Left lung (tissue), 10 donors: Measurements from ENCODE around the gene MAN1A2. TPM values are rescaled to one million over a fixed set of nuclear protein-coding genes. Genes with fewer than 3 reads are reported as not detected.

Source experiments
- ATAC-seq: fragments of 200-7000 bp; cut with Tn5 transposase; one replicate; pipeline ENCODE4 v1.9.1; 2020; ENCODE audit warnings: moderate library complexity
- DNase-seq, 4 donors: peaks; one replicate each; pipeline ENCODE4 v3.0.0-alpha.2; 2013 to 2020
- H3K27ac ChIP-seq, 2 donors: fragments of 200-600 bp; sonication (generic) in 1 of 2; one replicate each; pipeline versions ENCODE4 v1.5.0 to v1.8.0; 2020 to 2021
- H3K27me3 ChIP-seq, 2 donors: fragments of 200-600 bp; sonication (generic) in 1 of 2; one replicate each; pipeline versions ENCODE4 v1.5.0 to v1.8.0; 2020 to 2021
- H3K36me3 ChIP-seq, 2 donors: fragments of 200-600 bp; sonication (generic) in 1 of 2; one replicate each; pipeline versions ENCODE4 v1.5.0 to v1.8.0; 2020 to 2021
- H3K4me1 ChIP-seq, 2 donors: fragments of 200-600 bp; one replicate each; pipeline ENCODE4 v1.8.0; 2021
- H3K4me3 ChIP-seq, 2 donors: fragments of 200-600 bp; sonication (generic) in 1 of 2; one replicate each; pipeline versions ENCODE4 v1.5.0 to v1.8.0; 2020 to 2021; ENCODE audit warnings: mild to moderate bottlenecking in 1 of 2
- H3K9me3 ChIP-seq, 2 donors: fragments of 200-600 bp; sonication (generic) in 1 of 2; one replicate each; pipeline versions ENCODE4 v1.5.0 to v1.8.0; 2020 to 2021
- intact Hi-C, 2 donors: fragments of 100-400 bp; cut with DNase I; formaldehyde crosslinking; loops; one replicate each; pipeline versions ENCODE4 v1.11.2 to v1.14.2; 2022
- polyA plus RNA-seq, 6 donors: library from polyadenylated mRNA; unstranded; fragments of 120-200 nt; gene quantifications; one replicate each; pipeline ENCODE4 v1.2.1, GENCODE V29; 2013; ENCODE audit not compliant: insufficient read length in 6 of 6
- total RNA-seq, 2 donors: library from RNA; stranded (reverse); fragmentation: NEBNext Ultra II Directional; extraction: Animal tissue kit (Norgen Biotek cat#: 25700); gene quantifications; one replicate each; pipeline ENCODE4 v1.2.1, GENCODE V29; 2021
- TF ChIP-seq, protein P1 (sequence below), 2 donors: fragments of 200-600 bp; sonication (generic) in 1 of 2; IDR thresholded peaks; one replicate each; pipeline versions ENCODE4 v1.5.0 to v1.8.0; 2021; ENCODE audit warnings: antibody characterized with exemption in 2 of 2
- donor health status: DM: no; HTN: yes; CAD: no.
- donor health status: DM: no; HTN: no; CAD: no.

MAN1A2 gene
- total and polyA plus RNA-seq, 8 donors, result 31.8 to 49.4 (median 34.6) TPM

DNA sequence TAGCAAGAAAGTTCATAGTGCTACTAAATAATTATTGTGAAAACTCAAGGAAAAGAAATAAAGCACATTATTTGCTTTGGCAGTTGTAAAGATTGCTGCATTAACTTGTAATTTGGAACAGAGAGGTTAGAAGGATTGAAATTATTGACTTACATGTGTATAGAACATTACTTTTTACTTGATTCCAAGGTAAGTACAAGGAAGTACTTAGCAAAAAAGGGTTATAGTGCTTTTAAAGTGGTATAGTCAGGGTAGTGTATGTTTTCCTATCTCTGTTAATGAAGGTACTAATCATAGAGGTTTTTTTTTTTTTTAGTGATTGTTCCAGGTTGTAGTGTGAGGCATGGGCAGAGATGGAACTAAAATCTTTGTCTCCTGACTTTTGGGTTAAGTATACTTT lies 29.4 kb downstream of the MAN1A2 start:
- ATAC-seq (peak; percentile 70), DNase-seq (no peak)
- no peak overlapping the region for H3K27ac ChIP-seq
- TF ChIP-seq, protein P1, sequence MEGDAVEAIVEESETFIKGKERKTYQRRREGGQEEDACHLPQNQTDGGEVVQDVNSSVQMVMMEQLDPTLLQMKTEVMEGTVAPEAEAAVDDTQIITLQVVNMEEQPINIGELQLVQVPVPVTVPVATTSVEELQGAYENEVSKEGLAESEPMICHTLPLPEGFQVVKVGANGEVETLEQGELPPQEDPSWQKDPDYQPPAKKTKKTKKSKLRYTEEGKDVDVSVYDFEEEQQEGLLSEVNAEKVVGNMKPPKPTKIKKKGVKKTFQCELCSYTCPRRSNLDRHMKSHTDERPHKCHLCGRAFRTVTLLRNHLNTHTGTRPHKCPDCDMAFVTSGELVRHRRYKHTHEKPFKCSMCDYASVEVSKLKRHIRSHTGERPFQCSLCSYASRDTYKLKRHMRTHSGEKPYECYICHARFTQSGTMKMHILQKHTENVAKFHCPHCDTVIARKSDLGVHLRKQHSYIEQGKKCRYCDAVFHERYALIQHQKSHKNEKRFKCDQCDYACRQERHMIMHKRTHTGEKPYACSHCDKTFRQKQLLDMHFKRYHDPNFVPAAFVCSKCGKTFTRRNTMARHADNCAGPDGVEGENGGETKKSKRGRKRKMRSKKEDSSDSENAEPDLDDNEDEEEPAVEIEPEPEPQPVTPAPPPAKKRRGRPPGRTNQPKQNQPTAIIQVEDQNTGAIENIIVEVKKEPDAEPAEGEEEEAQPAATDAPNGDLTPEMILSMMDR (IDR thresholded peaks at IDR 0.05), result no peak
- intact Hi-C loops, result no loop called here
- H3K4me1 ChIP-seq, result no peaks in the 10 kb centered on the region
- H3K9me3 ChIP-seq, result no peaks in the 10 kb centered on the region
- no peak overlapping the region for H3K4me3 ChIP-seq
- H3K36me3 ChIP-seq, result no peaks in the 10 kb centered on the region
- no peaks in the 10 kb centered on the region for H3K27me3 ChIP-seq

DNA sequence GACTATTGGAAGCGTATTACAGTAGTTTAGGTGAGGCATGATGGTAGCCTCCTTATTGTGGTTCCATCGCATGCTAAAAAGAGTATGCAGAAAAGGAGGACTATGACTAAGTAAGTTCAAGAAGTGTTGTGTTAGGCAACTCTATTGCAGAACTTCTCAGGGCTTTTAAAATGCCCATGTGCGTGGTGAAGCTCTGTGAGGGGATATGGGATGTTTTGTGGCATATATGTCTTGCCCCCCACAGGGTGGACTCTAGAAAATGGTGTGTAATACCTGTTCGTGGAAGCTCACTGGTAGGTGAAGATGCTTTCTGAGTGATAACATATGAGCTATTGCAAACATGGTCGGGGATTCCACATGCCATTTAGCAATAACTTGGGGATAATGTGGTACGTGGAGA lies 31.7 kb downstream of the MAN1A2 start:
- Histone ChIP-seq H3K4me1 (no peaks in the 10 kb centered on the region), H3K27ac (no peak overlapping the region), H3K4me3 (no peak overlapping the region), H3K27me3 (no peaks in the 10 kb centered on the region), H3K9me3 (peaks cover 0 to 10% of the 10 kb centered on the region in 2 donors), H3K36me3 (peaks cover 0 to 7% of the 10 kb centered on the region in 2 donors)
- TF ChIP-seq, protein P1 (IDR thresholded peaks at IDR 0.05), result no peak
- intact Hi-C loops, result no loop called here
- ATAC-seq (no peak), DNase-seq (no peak)

DNA sequence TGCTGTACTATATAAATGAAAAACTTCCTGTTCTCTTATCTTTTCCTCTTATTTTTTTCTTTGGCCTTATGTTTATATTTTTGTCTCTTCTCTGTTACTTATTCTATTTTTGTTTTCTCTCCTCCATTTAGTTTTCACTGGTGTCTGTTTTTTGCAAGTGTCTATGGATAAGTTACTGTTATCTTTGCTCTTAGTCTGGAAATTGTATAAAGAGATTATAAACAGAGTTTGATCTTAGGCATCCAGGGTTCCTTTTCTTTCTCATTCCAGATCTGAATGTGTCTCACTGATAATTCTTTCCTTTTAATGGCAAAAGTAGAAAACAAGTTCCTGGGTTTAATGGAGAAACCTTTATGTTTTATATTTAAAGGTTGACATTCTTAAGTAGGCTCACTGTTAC lies 34.5 kb downstream of the MAN1A2 start:
- no peak overlapping the region for H3K27ac ChIP-seq
- peaks cover 0 to 10% of the 10 kb centered on the region in 2 donors for H3K9me3 ChIP-seq
- TF ChIP-seq, protein P1 (IDR thresholded peaks at IDR 0.05), result no peak
- intact Hi-C loops, result no loop called here
- DNase-seq (no peak), ATAC-seq (no peak)
- no peaks in the 10 kb centered on the region for H3K4me1 ChIP-seq
- H3K4me3 ChIP-seq, result no peak overlapping the region
- no peaks in the 10 kb centered on the region for H3K27me3 ChIP-seq
- H3K36me3 ChIP-seq, result peaks cover 0 to 19% of the 10 kb centered on the region in 2 donors

DNA sequence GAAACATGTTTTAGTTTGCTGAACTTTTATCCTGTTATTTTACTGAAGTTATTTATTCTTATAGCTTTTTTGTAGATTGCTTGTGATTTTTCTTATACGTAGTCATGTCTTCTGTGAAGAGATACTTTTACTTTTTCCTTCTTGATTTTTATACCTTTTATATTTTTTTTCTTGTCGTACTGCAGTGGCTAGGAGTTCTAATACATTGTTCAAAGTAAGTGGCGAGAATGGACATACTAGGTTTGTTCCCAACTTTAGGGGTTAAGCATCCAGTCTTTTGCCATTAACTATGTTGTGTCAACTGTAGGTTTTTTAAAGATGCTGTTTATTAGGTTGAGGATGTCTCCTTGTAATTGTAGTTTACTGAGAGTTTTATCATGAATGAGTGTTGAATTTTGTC lies 36.3 kb downstream of the MAN1A2 start:
- no peak for ATAC-seq
- intact Hi-C loops, result no loop called here
- TF ChIP-seq, protein P1 (IDR thresholded peaks at IDR 0.05), result no peak
- H3K36me3 ChIP-seq, result peaks cover 0 to 19% of the 10 kb centered on the region in 2 donors
- H3K4me3 ChIP-seq, result no peak overlapping the region
- no peaks in the 10 kb centered on the region for H3K4me1 ChIP-seq
- H3K27me3 ChIP-seq, result no peaks in the 10 kb centered on the region
- DNase-seq, result no peak
- H3K9me3 ChIP-seq, result peaks cover 0 to 10% of the 10 kb centered on the region in 2 donors
- H3K27ac ChIP-seq, result no peak overlapping the region

DNA sequence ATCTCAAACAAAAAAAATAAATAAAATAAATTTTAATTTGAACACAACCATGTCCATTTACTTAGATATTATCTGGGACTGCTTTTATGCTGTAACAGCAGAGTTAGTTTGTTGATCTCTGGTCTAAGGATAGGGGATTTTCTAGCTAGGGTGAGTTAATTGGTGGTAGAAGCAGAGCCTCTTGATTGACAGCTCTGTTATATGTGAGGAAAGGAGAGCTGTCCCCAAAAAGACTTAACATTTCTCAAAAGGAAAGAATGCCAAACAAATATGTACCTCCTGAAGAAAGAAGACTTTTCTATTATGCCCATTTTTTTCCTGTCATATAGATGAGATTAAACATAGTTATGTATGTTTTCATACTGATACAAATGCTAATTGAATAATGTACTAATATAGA lies 37.8 kb downstream of the MAN1A2 start:
- ATAC-seq, result no peak
- Histone ChIP-seq H3K36me3 (peaks cover 0 to 19% of the 10 kb centered on the region in 2 donors), H3K27ac (no peak overlapping the region), H3K27me3 (no peaks in the 10 kb centered on the region), H3K4me3 (no peak overlapping the region), H3K4me1 (no peaks in the 10 kb centered on the region), H3K9me3 (peaks cover 0 to 10% of the 10 kb centered on the region in 2 donors)
- intact Hi-C loops, result no loop called here
- no peak for DNase-seq
- TF ChIP-seq, protein P1 (IDR thresholded peaks at IDR 0.05), result no peak
